ENCODE results near the gene DSCAM.
"Not testable (repeated sequence)": the region's sequence is repeated elsewhere in the genome, so short reads cannot be mapped to it uniquely, and the experiment has no call there.

DNA sequence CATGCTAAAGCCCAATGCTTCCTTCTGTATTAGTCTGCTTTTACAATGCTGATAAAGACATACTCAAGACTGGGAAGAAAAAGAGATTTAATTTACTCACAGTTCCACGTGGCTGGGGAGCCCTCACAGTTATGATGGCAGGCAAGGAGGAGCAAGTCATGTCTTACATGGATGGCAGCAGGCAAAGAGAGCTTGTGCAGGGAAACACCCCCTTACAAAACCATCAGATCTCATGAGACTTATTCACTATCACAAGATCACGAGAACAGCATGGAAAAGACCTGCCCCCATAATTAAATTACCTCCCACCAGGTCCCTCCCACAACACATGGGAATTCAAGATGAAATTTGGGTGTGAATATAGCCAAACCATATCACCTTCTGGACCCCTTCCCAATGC lies 407.4 kb downstream of the DSCAM start:
- TF ChIP-seq POLR2AphosphoS5 (IDR thresholded peaks at IDR 0.05; ENCODE audit: low read depth); EZH2 (IDR thresholded peaks at IDR 0.05; ENCODE audit: low read depth, unreplicated experiment); CREB1 (CRISPR knock-in tag; IDR thresholded peaks at IDR 0.05; ENCODE audit: low read depth); REST (IDR thresholded peaks at IDR 0.05; ENCODE audit: unreplicated experiment); EZH2phosphoT487 (IDR thresholded peaks at IDR 0.05; ENCODE audit: unreplicated experiment); JUNB (IDR thresholded peaks at IDR 0.05; ENCODE audit: unreplicated experiment); ZNF331 (CRISPR knock-in tag; IDR thresholded peaks at IDR 0.05; ENCODE audit: low read depth); STAT1 (IDR thresholded peaks at IDR 0.05; ENCODE audit: unreplicated experiment): not testable (repeated sequence)
- TF ChIP-seq, protein P1, sequence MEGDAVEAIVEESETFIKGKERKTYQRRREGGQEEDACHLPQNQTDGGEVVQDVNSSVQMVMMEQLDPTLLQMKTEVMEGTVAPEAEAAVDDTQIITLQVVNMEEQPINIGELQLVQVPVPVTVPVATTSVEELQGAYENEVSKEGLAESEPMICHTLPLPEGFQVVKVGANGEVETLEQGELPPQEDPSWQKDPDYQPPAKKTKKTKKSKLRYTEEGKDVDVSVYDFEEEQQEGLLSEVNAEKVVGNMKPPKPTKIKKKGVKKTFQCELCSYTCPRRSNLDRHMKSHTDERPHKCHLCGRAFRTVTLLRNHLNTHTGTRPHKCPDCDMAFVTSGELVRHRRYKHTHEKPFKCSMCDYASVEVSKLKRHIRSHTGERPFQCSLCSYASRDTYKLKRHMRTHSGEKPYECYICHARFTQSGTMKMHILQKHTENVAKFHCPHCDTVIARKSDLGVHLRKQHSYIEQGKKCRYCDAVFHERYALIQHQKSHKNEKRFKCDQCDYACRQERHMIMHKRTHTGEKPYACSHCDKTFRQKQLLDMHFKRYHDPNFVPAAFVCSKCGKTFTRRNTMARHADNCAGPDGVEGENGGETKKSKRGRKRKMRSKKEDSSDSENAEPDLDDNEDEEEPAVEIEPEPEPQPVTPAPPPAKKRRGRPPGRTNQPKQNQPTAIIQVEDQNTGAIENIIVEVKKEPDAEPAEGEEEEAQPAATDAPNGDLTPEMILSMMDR (conservative IDR thresholded peaks at IDR 0.05; ENCODE audit: low read depth in 2 of 2) = not testable (repeated sequence)
- TF ChIP-seq, protein P2, sequence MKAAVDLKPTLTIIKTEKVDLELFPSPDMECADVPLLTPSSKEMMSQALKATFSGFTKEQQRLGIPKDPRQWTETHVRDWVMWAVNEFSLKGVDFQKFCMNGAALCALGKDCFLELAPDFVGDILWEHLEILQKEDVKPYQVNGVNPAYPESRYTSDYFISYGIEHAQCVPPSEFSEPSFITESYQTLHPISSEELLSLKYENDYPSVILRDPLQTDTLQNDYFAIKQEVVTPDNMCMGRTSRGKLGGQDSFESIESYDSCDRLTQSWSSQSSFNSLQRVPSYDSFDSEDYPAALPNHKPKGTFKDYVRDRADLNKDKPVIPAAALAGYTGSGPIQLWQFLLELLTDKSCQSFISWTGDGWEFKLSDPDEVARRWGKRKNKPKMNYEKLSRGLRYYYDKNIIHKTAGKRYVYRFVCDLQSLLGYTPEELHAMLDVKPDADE (IDR thresholded peaks at IDR 0.05) = not testable (repeated sequence)

Data from GM23338 (cell line).